ENCODE results near the gene PKHD1.

Gene PKHD1

DNA sequence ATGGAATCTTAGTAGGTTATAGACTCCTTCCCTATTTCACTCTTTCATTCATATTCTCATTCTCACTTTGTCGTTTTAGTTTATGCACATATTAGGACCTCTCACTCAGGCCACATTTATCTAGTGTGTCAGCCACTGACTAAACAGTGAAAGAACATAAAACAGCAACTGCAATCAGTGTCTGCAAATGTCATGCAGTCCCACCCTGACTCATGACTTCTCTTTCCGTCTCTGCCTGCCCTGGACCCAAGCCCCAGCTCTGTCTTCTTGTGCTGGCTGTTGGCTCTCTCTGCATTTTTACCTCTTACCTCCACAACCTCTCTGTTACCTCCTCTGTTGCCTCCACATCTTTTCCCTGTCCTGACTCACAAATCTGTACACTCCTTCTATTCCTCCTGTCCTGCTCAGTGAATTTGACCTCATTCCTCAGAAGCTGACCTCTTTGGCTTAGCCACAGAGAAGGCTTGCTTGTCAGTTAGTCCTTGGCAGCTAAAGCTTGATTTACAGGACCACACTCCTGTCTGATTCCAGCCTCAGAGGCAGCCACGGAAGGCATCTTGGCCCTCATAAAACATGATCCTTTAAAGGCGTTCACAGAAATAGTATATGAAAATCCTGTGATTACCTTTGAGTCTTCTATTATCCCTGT lies 247.6 kb downstream of the PKHD1 start:
- no peak for DNase-seq (ENCODE audit: insufficient read length, low spot score)
- FAIRE-seq = no peak
- no peak for TF ChIP-seq CTCF (IDR thresholded peaks at IDR 0.05; ENCODE audit: insufficient read depth, missing control alignments)

- DNase-seq (ENCODE audit: insufficient read length, low spot score) (no peak), FAIRE-seq (no peak)
- no peak for TF ChIP-seq CTCF (IDR thresholded peaks at IDR 0.05; ENCODE audit: insufficient read depth, missing control alignments)
These were observed 256.7 kb downstream of the PKHD1 start for GRCh38 chr6:51830666-51831065.

- FAIRE-seq = no peak
- DNase-seq (ENCODE audit: insufficient read length, low spot score) = no peak
- TF ChIP-seq CTCF (IDR thresholded peaks at IDR 0.05; ENCODE audit: insufficient read depth, missing control alignments) = no peak
These were observed 259.8 kb downstream of the PKHD1 start for GRCh38 chr6:51827580-51827979.

- FAIRE-seq = no peak
- TF ChIP-seq CTCF (IDR thresholded peaks at IDR 0.05; ENCODE audit: insufficient read depth, missing control alignments) = no peak
These were observed 262.5 kb downstream of the PKHD1 start for GRCh38 chr6:51824940-51825339.

DNA sequence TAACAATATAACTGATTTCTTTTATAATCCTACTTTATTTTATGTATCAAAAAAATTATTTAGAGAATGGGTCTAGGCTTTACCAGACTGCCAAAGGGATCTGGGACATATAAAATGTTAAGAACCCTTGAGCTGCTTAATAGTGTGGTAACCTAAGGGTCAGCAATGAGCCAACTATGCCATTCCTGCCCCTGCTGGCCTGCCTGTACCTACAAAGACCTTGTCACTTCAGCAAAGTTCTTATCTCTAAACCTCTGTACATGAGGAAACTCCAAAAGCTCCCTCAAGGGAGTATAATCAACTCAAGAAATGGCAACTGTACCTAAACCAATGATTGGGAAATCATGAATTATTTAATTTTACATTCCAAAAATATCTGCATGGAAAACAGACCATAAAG lies 266.9 kb downstream of the PKHD1 start:
- FAIRE-seq (no peak), DNase-seq (ENCODE audit: insufficient read length, low spot score) (no peak)
- TF ChIP-seq CTCF (IDR thresholded peaks at IDR 0.05; ENCODE audit: insufficient read depth, missing control alignments) = no peak

More at GRCh38 chr6:51824940-51825339, 262.5 kb downstream of the PKHD1 start:
- no peak for DNase-seq (ENCODE audit: insufficient read length, low spot score)

- DNase-seq (ENCODE audit: insufficient read length, low spot score) = no peak
These were observed 268.8 kb downstream of the PKHD1 start for GRCh38 chr6:51818520-51819022.

More at GRCh38 chr6:51818520-51819022, 268.8 kb downstream of the PKHD1 start:
- no peak for TF ChIP-seq CTCF (IDR thresholded peaks at IDR 0.05; ENCODE audit: insufficient read depth, missing control alignments)
- FAIRE-seq = no peak
